Epidermal melanocyte (primary cell): ENCODE measurements around the gene PARK7.
"Not testable (repeated sequence)": the region's sequence is repeated elsewhere in the genome, so short reads cannot be mapped to it uniquely, and the experiment has no call there.

Source experiments
- DNase-seq: peaks from one replicate; pipeline ENCODE4 v3.0.0; 2011; ENCODE audit warnings: low spot score; ENCODE audit not compliant: insufficient read length

PARK7 gene

DNA sequence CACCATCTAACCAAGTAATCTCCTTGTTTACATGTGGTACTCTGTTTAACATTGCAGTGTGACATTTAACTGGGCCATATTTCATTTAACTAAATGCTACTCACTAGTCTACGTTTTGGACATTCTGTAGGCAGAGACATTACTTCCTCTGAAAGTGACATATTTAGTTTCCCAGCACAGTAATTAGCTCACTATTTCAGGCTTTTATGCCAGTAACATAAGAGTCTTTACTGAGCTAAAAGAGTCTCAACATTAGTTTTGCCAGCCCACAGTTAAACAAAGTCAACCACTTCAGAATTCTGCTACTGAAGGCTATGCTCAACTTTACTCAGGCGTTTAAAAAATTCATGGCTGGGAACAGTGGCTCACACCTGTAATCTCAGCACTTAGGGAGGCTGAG, 18.3 kb upstream of the PARK7 start:
- no peak for DNase-seq

GRCh38 chr1:7948960-7949359, 12.6 kb upstream of the PARK7 start:
- DNase-seq, result no peak

DNA sequence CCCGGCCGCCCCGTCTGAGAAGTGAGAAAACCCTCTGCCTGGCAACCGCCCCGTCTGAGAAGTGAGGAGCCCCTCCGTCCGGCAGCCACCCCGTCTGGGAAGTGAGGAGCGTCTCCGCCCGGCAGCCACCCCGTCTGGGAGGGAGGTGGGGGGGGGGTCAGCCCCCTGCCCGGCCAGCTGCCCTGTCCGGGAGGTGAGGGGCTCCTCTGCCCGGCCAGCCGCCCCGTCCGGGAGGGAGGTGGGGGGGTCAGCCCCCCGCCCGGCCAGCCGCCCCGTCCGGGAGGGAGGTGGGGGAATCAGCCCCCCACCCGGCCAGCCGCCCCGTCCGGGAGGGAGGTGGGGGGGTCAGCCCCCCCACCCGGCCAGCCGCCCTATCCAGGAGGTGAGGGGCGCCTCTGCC, 8.7 kb upstream of the PARK7 start:
- DNase-seq, result not testable (repeated sequence)

DNA sequence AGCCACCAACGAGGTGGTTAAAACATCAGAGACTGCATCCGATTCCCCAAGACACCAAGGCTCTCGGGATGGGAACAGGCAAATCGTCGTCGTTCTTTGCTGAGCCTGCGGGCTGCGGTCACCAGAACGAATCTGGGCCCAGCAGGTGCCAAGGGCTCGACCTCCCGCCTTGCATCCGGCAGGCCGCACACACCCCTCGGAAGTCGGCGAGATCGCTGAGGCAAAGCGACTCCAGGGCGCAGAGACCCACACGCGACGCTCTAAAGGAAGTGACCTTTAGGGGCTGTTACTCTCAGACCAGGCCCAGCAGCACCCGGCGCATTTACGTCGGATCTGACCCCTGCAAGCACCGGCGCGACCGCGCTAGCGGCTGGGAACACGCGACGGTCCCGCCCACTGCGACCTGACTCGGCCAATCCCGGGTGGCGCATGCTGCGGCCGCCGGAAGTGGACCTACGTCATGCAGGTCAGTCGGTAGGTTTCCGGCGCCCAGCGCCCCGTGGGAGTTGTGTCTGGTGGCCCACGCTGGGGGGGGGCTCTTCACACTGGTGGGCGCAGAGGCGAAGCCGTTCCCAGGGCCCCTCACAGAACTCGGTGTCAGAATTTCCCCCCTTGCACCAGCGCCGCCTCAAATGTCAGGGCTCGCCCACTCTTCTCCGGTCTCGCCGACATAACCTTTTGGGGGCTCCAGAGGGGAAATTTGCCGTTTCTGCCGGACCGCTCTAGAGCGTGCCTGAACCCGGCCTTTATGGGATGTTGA, 7.5 kb upstream of the PARK7 start:
- peak; percentile 76 for DNase-seq

GRCh38 chr1:7954683-7955082, 6.8 kb upstream of the PARK7 start:
- DNase-seq, result no peak

DNA sequence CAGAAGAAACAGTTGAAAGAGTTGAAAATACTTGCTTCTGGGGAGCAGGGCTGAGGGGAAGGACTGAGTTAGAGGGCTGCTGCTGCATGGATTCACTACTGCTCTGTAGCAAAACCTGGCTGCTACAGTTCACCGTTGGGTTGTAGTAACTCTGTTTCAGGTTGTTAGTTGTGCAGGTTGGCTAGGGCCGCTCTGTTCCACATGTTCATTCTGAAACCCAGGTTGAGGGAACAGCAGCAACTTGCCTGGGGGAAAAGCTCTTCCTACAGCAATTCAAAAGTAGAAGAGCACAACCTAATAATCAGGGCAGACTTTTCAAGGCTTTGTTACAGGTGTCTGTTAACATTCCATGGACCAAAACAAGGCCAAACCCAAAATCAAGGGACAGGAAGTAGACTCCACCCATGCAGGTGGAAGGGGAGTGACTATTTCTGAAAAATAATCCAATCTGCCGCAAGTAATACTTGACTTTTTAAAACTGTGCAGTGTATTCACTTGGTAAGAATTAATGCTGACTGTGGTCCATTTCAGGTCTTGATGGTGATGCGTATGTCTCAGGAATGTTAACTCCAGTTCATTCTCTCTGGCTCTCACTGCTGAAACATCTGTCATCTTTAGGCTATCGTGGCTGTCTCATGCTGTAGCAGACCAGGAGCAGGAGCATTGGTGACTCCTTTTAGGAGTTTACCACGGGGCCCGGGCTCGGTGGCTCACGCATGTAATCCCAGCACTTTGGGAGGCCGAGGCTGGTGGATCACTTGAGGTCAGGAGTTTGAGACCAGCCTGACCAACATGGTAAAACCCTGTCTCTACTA, 5.1 kb upstream of the PARK7 start:
- no peak for DNase-seq

- no peak for DNase-seq
Measured at GRCh38 chr1:7960165-7960564, 1.3 kb upstream of the PARK7 start.

DNA sequence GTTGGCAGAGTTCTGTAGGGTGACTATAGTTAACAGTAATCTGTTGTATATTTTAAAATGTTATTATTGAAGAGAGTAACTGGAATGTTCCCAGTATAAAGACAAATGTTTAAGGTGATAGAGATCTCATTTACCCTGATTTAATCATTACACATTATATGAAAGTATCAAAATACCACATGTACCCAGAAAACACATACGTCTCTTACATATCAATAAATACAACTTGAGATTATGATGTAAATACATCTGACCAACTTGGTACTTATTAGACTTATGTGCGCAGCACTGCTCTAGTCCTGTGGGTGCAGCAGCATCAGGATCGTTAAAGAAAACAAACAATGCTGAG, 670 bp upstream of the PARK7 start:
- DNase-seq, result no peak

- DNase-seq, result no peak
Measured at GRCh38 chr1:7962014-7962335, 464 bp downstream of the PARK7 start.

- DNase-seq, result no peak
Measured at GRCh38 chr1:7962636-7963377, 1.3 kb downstream of the PARK7 start.

DNA sequence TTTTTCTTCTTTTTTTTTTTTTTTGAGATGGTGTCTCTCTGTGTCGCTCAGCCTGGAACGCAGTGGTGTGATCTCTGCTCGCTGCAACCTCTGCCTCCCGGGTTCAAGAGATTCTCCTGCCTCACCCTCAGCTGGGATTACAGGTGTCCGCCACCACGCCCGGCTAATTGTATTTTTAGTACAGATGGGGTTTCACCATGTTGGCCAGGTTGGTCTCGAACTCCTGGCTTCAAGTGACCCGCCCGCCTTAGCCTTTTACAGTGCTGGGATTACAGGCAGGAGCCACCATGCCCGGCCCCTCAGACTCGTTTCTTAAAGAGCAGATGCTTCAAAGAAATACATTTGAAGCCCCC, 1.8 kb downstream of the PARK7 start:
- DNase-seq, result not testable (repeated sequence)

DNA sequence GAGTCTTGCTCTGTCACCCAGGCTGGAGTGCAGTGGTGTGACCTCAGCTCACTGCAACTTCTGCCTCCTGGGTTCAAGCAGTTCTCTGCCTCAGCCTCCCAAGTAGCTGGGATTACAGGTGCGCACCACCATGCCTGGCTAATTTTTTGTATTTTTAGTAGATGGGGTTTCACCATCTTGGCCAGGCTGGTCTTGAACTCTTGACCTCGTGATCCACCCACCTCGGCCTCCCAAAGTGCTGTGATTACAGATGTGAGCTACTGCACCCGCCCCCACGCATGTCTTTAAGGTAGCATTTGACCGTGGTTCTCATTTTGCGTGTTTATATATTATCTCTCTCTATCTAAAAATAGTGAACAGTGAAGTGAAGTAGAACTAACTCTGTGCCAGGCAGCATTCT, 2.3 kb downstream of the PARK7 start:
- DNase-seq, result not testable (repeated sequence)

DNA sequence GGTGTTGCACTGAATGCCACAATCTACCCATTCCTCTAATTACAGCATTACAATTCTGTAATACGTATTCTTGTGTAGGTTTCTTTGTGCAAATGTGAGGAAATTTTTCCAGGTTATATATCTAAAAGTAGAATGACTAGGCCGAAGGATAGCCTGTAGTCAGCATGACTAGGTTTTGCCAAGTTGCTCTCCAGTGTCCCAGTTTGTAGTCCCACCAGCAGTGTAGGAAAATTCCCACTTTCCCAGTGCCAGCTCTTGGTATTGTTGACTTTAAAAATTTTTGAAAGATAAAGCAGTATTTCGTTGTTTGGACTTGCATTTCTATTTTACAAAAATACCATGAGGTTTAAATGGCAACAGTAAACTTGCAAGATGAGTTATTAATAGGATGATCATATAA, 3.0 kb downstream of the PARK7 start:
- no peak for DNase-seq

GRCh38 chr1:7967196-7967595, 5.7 kb downstream of the PARK7 start:
- DNase-seq, result no peak

- no peak for DNase-seq
Measured at GRCh38 chr1:7967651-7968050, 6.1 kb downstream of the PARK7 start.

GRCh38 chr1:7970246-7970645, 8.7 kb downstream of the PARK7 start:
- no peak for DNase-seq

DNA sequence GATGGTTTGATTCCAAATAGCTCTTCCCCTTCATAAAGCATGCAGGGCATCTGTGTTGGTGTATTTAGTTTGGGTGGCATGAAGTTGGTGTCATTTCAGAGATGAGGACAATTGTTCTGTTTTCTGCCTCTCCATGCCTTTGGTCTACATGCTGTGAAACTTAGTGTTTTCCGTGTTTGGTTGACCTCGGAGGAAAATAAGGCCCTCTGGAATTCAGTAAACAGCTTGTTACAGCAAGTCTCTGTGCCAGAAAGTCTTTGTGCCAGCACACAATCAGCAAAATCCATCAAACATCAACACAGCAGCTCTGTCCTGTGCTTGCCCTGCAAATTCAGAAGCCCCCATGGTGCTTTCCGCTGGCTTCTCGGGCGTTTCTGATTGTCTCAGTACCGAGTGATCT, 9.5 kb downstream of the PARK7 start:
- DNase-seq, result no peak

- no peak for DNase-seq
Measured at GRCh38 chr1:7972285-7972684, 10.8 kb downstream of the PARK7 start.

- DNase-seq, result no peak
Measured at GRCh38 chr1:7973086-7973485, 11.6 kb downstream of the PARK7 start.

DNA sequence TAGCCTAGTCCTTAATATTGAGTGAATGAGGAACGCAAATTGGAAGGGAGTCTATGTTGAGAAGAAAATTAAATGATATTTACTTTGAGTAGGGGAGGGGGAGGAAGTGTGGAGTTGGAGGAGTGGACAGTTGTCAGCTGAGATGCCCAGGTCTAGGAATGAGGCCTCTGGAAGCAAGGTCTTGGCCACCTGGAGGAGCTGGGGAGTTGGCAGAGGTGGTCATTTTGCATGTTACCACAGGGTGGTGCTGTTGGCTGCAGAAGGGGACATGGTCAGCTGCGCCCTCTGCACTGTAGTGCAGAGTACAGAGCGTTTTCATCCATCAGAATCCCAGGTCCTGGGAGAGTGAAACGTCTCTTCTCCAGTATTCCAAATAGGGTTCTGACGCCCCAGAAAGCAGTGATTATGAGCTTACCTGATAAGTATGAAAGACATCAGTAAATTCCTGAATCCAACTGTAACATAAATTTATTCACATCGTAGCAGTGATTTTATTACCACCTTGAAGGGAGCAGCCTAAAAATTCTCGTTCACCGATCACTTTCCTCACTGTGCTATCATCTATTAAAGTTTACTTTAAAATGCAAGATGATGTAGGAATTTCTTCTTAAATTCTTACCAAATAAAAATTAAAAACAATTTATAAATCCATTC, 13.8 kb downstream of the PARK7 start:
- DNase-seq, result no peak

DNA sequence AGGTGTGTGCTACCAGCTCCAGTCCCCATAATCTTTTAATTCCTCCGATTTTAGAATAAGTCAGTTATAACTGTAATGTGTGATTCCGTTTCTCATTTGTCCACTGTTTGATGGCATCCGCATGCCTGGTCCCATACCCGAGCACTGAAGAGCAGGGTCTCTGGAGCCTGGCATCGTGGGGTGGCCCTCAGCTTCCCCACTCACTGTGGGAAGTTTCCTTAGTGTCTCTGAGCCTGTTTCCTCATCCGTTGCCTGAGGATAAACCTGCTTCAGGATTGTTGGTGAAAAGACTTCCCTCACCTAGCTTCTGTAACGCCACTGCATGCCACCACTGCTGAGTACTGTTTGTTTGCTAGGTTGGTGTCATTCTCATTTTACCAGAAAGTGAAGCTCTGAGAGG, 19.5 kb downstream of the PARK7 start:
- DNase-seq, result no peak
